Body of pancreas (tissue), 4 donors: ENCODE measurements around the gene ARV1.

ENCODE experiments used
- CTCF ChIP-seq, 7 experiments: fragments of 450-650 bp in 4 of 7; fragments of 200-600 bp in 3 of 7; sonication (generic) in 3 of 7; IDR thresholded peaks; one replicate each; pipeline ENCODE4 v1.5.1; 2016 to 2019; ENCODE audit warnings: antibody characterized with exemption in 7 of 7
- POLR2A ChIP-seq, 3 donors: fragments of 450-650 bp; IDR thresholded peaks; one replicate each; pipeline ENCODE4 v1.6.1; 2016; ENCODE audit warnings: antibody characterized with exemption in 3 of 3, mild to moderate bottlenecking in 2 of 3

- TF ChIP-seq CTCF (IDR thresholded peaks at IDR 0.05) (no peak), POLR2A (IDR thresholded peaks at IDR 0.05) (no peak)
Observed at GRCh38 chr1:231027971-231028370, 49.1 kb downstream of the ARV1 start.
